SU-DHL-6 (cell line): Measurements from ENCODE around the gene PDE2A.

Experiments
- H2AFZ ChIP-seq: fragments of 200-600 bp; sonication (generic); 2 replicates; pipeline ENCODE4 v1.6.1; 2014; ENCODE audit warnings: low read depth, mild to moderate bottlenecking, moderate library complexity, mixed read lengths, antibody characterized with exemption, low read length; ENCODE audit not compliant: severe bottlenecking
- H3F3A ChIP-seq: fragments of 200-600 bp; shearing (Covaris generic); 2 replicates; pipeline ENCODE4 v1.6.0; 2016; ENCODE audit warnings: antibody characterized with exemption, mild to moderate bottlenecking; ENCODE audit not compliant: insufficient read depth
- H3K27ac ChIP-seq: fragments of 200-600 bp; sonication (generic); 2 replicates; pipeline ENCODE4 v1.5.1; 2016; ENCODE audit warnings: low read depth, mild to moderate bottlenecking, low read length, moderate library complexity, mixed read lengths
- H3K27me3 ChIP-seq: fragments of 200-600 bp; sonication (generic), shearing (Covaris generic); 2 replicates; pipeline ENCODE4 v1.6.0; 2014; ENCODE audit warnings: mild to moderate bottlenecking, low read length
- H3K36me3 ChIP-seq: fragments of 200-600 bp; sonication (generic); 2 replicates; pipeline ENCODE4 v1.6.1; 2014; ENCODE audit warnings: mild to moderate bottlenecking, low read length, mixed read lengths
- H3K4me2 ChIP-seq: fragments of 300-600, 200-600 bp; shearing (Covaris generic), sonication (generic); 2 replicates; pipeline ENCODE4 v1.6.0; 2014; ENCODE audit warnings: low read length, low read depth, mild to moderate bottlenecking; ENCODE audit not compliant: poor library complexity, severe bottlenecking
- H3K4me3 ChIP-seq: fragments of 200-600 bp; sonication (generic); 2 replicates; pipeline ENCODE4 v1.5.1; 2014; ENCODE audit warnings: antibody characterized with exemption, low read length, mild to moderate bottlenecking, mixed read lengths; ENCODE audit not compliant: insufficient read depth, poor library complexity, severe bottlenecking
- H3K79me2 ChIP-seq: fragments of 200-600 bp; sonication (generic); 2 replicates; pipeline ENCODE4 v1.6.1; 2014; ENCODE audit warnings: mild to moderate bottlenecking, low read length, moderate library complexity; ENCODE audit not compliant: insufficient read depth
- H3K9ac ChIP-seq: fragments of 200-600 bp; sonication (generic); 2 replicates; pipeline ENCODE4 v1.7.0; 2014; ENCODE audit warnings: mild to moderate bottlenecking, low read length
- H3K9me2 ChIP-seq: fragments of 200-600 bp; sonication (generic); replicated peaks from 2 replicates; pipeline ENCODE4 v1.6.1; 2014; ENCODE audit warnings: low read length; ENCODE audit not compliant: insufficient read depth
- H3K9me3 ChIP-seq: fragments of 200-600 bp; sonication (generic); 2 replicates; pipeline ENCODE4 v1.6.1; 2014; ENCODE audit warnings: low read length, mixed read lengths; ENCODE audit not compliant: insufficient read depth
- H4K20me1 ChIP-seq: fragments of 200-600 bp; sonication (generic); 2 replicates; pipeline ENCODE4 v1.6.1; 2014; ENCODE audit warnings: low read depth, mild to moderate bottlenecking, antibody characterized with exemption, low read length, moderate library complexity, mixed read lengths
- CTCF ChIP-seq: fragments of 200-600 bp; sonication (generic); IDR thresholded peaks from one replicate; pipeline ENCODE4 v1.5.1; 2017; ENCODE audit warnings: antibody characterized with exemption, mild to moderate bottlenecking, low read length, moderate library complexity; ENCODE audit not compliant: insufficient read depth, poor library complexity, severe bottlenecking
- EZH2phosphoT487 ChIP-seq: fragments of 200-600 bp; sonication (generic), shearing (Covaris generic); conservative IDR thresholded peaks from 2 replicates; pipeline ENCODE4 v1.6.1; 2018; ENCODE audit warnings: mild to moderate bottlenecking, antibody characterized with exemption, low read length, moderate library complexity, mixed read lengths

Gene PDE2A

GRCh38 chr11:72597721-72598120 is 76.5 kb downstream of the PDE2A start:
- no peak overlapping the region for H3K4me2 ChIP-seq
- H3K27me3 ChIP-seq = no peaks in the 10 kb centered on the region
- no peaks in the 10 kb centered on the region for H3K9me2 ChIP-seq
- H3K4me3 ChIP-seq = no peak overlapping the region
- TF ChIP-seq EZH2phosphoT487 = no peak
- no peak for TF ChIP-seq CTCF
- no peaks in the 10 kb centered on the region for H3F3A ChIP-seq
- H2AFZ ChIP-seq = no peak overlapping the region
- H4K20me1 ChIP-seq = no peaks in the 10 kb centered on the region
- H3K79me2 ChIP-seq = no peaks in the 10 kb centered on the region
- no peaks in the 10 kb centered on the region for H3K36me3 ChIP-seq
- no peaks in the 10 kb centered on the region for H3K9me3 ChIP-seq
- H3K27ac ChIP-seq = no peak overlapping the region
- H3K9ac ChIP-seq = no peak overlapping the region

- Histone ChIP-seq H3K36me3 (no peaks in the 10 kb centered on the region), H3K27me3 (no peaks in the 10 kb centered on the region), H4K20me1 (no peaks in the 10 kb centered on the region), H3K9me3 (no peaks in the 10 kb centered on the region), H3K9me2 (no peaks in the 10 kb centered on the region), H3F3A (no peaks in the 10 kb centered on the region), H3K4me2 (no peak overlapping the region), H3K79me2 (no peaks in the 10 kb centered on the region), H3K4me3 (no peak overlapping the region), H2AFZ (no peak overlapping the region), H3K9ac (no peak overlapping the region), H3K27ac (no peak overlapping the region)
- TF ChIP-seq EZH2phosphoT487 (no peak), CTCF (no peak)
Measured at GRCh38 chr11:72595292-72595684, 78.9 kb downstream of the PDE2A start.

- H3K9me3 ChIP-seq = no peaks in the 10 kb centered on the region
- H4K20me1 ChIP-seq = no peaks in the 10 kb centered on the region
- H2AFZ ChIP-seq = no peak overlapping the region
- H3K9ac ChIP-seq = no peak overlapping the region
- H3K4me2 ChIP-seq = no peak overlapping the region
- H3F3A ChIP-seq = no peaks in the 10 kb centered on the region
- H3K4me3 ChIP-seq = no peak overlapping the region
- H3K36me3 ChIP-seq = no peaks in the 10 kb centered on the region
- no peaks in the 10 kb centered on the region for H3K79me2 ChIP-seq
- H3K27me3 ChIP-seq = no peaks in the 10 kb centered on the region
- no peak overlapping the region for H3K27ac ChIP-seq
- H3K9me2 ChIP-seq = no peaks in the 10 kb centered on the region
- no peak for TF ChIP-seq EZH2phosphoT487
- TF ChIP-seq CTCF = no peak
Measured at GRCh38 chr11:72594493-72595291, 79.5 kb downstream of the PDE2A start.
